ENCODE results near the gene BRAT1. TPM values are rescaled to one million over a fixed set of nuclear protein-coding genes. Genes with fewer than 3 reads are reported as not detected.
"Not testable (repeated sequence)": the region's sequence is repeated elsewhere in the genome, so short reads cannot be mapped to it uniquely, and the experiment has no call there.

The BRAT1 gene
- total RNA-seq, 1 donor from 2014 or later: 53.0 TPM

GRCh38 chr7:2541291-2542010 lies 13.9 kb downstream of the BRAT1 start:
- no peak for TF ChIP-seq CTCF (conservative IDR thresholded peaks at IDR 0.05; ENCODE audit: low read depth, low read length)
- H3K4me3 ChIP-seq (ENCODE audit: low read depth, low read length): no peak overlapping the region
- no peak for DNase-seq (ENCODE audit: low read depth)

- H3K4me3 ChIP-seq (ENCODE audit: low read depth, low read length): no peak overlapping the region
- DNase-seq (ENCODE audit: low read depth): no peak
- TF ChIP-seq CTCF (conservative IDR thresholded peaks at IDR 0.05; ENCODE audit: low read depth, low read length): no peak
These were observed 14.7 kb downstream of the BRAT1 start for GRCh38 chr7:2540641-2541051.

GRCh38 chr7:2540133-2540532 lies 15.2 kb downstream of the BRAT1 start:
- DNase-seq (ENCODE audit: low read depth): no peak
- no peak for TF ChIP-seq CTCF (conservative IDR thresholded peaks at IDR 0.05; ENCODE audit: low read depth, low read length)
- no peak overlapping the region for H3K4me3 ChIP-seq (ENCODE audit: low read depth, low read length)

GRCh38 chr7:2539031-2539911 lies 16.1 kb downstream of the BRAT1 start:
- TF ChIP-seq CTCF (conservative IDR thresholded peaks at IDR 0.05; ENCODE audit: low read depth, low read length): no peak
- no peak for DNase-seq (ENCODE audit: low read depth)
- H3K4me3 ChIP-seq (ENCODE audit: low read depth, low read length): no peak overlapping the region

- TF ChIP-seq CTCF (conservative IDR thresholded peaks at IDR 0.05; ENCODE audit: low read depth, low read length): no peak
- no peak overlapping the region for H3K4me3 ChIP-seq (ENCODE audit: low read depth, low read length)
- DNase-seq (ENCODE audit: low read depth): no peak
These were observed 17.1 kb downstream of the BRAT1 start for GRCh38 chr7:2537981-2538851.

- DNase-seq (ENCODE audit: low read depth); H3K4me3 ChIP-seq (ENCODE audit: low read depth, low read length): not testable (repeated sequence)
These were observed 19.3 kb downstream of the BRAT1 start for GRCh38 chr7:2535872-2536627.

- H3K4me3 ChIP-seq (ENCODE audit: low read depth, low read length); DNase-seq (ENCODE audit: low read depth): not testable (repeated sequence)
These were observed 21.1 kb downstream of the BRAT1 start for GRCh38 chr7:2534214-2534613.

- DNase-seq (ENCODE audit: low read depth); H3K4me3 ChIP-seq (ENCODE audit: low read depth, low read length): not testable (repeated sequence)
These were observed 21.8 kb downstream of the BRAT1 start for GRCh38 chr7:2533566-2533965.

GRCh38 chr7:2532816-2533215 lies 22.5 kb downstream of the BRAT1 start:
- DNase-seq (ENCODE audit: low read depth); H3K4me3 ChIP-seq (ENCODE audit: low read depth, low read length): not testable (repeated sequence)

- not testable (repeated sequence) for H3K4me3 ChIP-seq (ENCODE audit: low read depth, low read length); DNase-seq (ENCODE audit: low read depth)
These were observed 23.0 kb downstream of the BRAT1 start for GRCh38 chr7:2532199-2532772.

GRCh38 chr7:2531796-2532110 lies 23.6 kb downstream of the BRAT1 start:
- not testable (repeated sequence) for DNase-seq (ENCODE audit: low read depth); H3K4me3 ChIP-seq (ENCODE audit: low read depth, low read length)
